AG09309 (cell line): Measurements from ENCODE around the gene ARHGAP26.

Experiments used
- DNase-seq: peaks from one replicate; pipeline ENCODE4 v3.0.0-alpha.2; 2010; ENCODE audit warnings: low read depth
- H3K4me3 ChIP-seq: 2 replicates; pipeline ENCODE4 v1.5.1; 2011; ENCODE audit warnings: mild to moderate bottlenecking, low read depth, low read length, moderate library complexity; ENCODE audit not compliant: control insufficient read depth
- TF ChIP-seq, protein P1 (sequence below): IDR thresholded peaks from 2 replicates; pipeline ENCODE4 v1.5.1; 2011; ENCODE audit warnings: mild to moderate bottlenecking, low read depth, low read length, inconsistent platforms; ENCODE audit not compliant: insufficient read depth, control insufficient read depth; ENCODE audit errors: missing control alignments

ARHGAP26 gene

DNA sequence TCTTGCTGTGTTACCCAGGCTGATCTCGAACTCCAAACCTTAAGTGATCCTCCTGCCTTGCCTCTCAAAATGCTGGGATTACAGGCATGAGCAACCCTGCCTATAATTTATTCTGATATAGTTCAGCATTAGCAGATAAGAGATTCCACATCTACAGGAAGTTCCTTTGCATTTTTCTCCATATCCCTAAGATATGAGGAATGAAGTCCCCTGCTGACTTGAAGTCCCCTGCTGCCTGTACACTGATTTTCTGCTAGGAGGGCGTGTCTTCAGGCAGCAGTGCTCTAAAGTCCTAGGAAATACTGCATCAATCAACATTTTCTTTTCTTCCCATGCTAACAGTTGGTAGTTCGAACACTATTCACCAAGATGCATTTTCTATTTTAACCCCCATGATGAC lies 105.8 kb downstream of the ARHGAP26 start:
- DNase-seq = no peak
- TF ChIP-seq, protein P1, sequence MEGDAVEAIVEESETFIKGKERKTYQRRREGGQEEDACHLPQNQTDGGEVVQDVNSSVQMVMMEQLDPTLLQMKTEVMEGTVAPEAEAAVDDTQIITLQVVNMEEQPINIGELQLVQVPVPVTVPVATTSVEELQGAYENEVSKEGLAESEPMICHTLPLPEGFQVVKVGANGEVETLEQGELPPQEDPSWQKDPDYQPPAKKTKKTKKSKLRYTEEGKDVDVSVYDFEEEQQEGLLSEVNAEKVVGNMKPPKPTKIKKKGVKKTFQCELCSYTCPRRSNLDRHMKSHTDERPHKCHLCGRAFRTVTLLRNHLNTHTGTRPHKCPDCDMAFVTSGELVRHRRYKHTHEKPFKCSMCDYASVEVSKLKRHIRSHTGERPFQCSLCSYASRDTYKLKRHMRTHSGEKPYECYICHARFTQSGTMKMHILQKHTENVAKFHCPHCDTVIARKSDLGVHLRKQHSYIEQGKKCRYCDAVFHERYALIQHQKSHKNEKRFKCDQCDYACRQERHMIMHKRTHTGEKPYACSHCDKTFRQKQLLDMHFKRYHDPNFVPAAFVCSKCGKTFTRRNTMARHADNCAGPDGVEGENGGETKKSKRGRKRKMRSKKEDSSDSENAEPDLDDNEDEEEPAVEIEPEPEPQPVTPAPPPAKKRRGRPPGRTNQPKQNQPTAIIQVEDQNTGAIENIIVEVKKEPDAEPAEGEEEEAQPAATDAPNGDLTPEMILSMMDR = no peak
- H3K4me3 ChIP-seq = no peak overlapping the region

DNA sequence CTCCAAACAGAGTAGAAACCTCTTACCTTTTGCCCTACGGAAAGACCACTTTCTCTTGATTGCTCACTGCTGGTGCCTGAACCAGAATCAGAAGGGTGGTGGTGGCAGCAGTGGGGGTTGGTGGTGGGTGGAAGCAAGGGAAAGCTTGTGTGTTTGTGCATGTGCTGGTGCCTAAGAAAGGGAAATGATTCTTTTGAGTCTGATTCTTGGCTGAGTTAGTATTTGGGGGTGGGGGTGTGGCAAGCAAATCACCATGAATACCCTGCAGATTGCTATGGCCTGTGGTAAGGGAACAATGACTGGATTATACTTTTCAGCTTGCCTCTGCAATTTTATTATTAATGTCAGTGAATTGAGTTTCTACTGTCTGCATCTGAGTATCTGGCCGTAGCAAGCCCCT lies 106.6 kb downstream of the ARHGAP26 start:
- H3K4me3 ChIP-seq = no peak overlapping the region
- no peak for DNase-seq
- TF ChIP-seq, protein P1 = no peak

DNA sequence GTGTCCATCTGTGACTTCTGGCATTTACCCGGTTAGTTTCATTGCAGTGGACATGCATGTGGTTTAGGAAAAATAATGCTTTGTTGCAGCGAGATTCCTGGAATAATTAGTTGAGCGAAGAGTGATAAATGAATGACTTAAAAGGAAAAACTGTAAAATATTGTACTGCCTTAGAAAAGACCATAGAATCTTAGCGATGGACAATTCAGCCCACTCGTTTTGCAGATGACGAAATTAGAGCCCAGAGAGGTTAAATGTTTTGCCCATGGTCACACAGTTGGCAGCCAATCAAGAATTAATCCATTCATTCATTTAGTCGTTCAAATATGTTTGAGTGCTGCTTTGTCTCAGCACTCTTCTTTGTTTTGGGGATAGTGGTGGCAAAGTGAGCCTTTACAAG lies 107.9 kb downstream of the ARHGAP26 start:
- no peak overlapping the region for H3K4me3 ChIP-seq
- TF ChIP-seq, protein P1 = no peak
- DNase-seq = no peak

DNA sequence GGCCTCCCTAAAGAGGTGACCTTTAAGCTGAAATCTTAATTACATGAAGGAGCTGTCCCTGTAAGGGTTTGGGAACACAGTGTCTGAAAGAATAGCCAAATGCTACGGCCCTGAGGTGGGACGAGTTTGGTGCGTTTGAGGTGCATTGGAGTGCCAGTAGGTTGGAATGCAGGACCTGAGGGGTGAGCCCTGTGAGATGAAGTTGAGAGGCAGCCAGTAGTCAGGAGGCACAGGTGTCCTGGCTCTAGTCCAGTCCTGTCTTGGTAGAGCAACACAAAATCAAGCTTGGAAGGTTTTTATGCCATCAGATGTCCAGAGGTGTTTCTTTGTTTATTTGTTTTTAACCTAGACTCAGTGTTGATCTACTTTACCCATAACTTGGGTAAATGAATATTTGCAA lies 108.5 kb downstream of the ARHGAP26 start:
- TF ChIP-seq, protein P1 = no peak
- H3K4me3 ChIP-seq = no peak overlapping the region
- DNase-seq = no peak

DNA sequence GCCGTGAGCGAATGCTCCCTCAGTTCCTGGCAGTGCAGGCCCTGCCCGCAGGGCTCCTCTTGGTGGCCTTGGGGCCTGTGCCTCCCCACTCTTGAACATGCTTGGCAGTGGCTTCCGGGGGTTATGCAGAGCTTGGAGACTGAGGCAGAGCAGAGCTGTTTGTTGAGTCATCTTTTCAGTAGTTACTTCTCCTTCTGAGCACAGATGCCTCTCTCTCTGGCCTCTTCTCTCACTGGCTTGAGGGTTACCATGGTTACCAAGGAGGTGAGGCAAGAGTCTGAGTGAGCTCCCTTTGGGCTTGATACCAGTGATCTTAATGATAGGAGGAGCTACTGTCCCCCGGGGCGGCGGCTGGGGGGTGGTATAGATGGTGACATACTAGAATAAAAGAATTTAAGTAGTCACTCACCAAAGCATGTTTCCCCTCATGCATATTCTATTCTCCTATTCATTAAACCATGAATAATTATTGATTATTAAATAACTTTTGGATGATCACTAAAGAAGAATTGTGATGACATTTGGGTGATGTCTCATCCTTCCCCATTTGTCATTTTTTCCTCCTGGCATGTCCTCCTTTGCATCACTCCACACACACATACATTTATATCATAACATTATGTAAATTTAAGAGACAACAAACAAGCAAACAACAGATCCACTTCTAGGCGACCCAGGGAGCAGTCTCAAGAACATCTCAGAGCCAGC lies 111.1 kb downstream of the ARHGAP26 start:
- TF ChIP-seq, protein P1 = no peak
- DNase-seq = peak; percentile 79
- H3K4me3 ChIP-seq = no peak overlapping the region

DNA sequence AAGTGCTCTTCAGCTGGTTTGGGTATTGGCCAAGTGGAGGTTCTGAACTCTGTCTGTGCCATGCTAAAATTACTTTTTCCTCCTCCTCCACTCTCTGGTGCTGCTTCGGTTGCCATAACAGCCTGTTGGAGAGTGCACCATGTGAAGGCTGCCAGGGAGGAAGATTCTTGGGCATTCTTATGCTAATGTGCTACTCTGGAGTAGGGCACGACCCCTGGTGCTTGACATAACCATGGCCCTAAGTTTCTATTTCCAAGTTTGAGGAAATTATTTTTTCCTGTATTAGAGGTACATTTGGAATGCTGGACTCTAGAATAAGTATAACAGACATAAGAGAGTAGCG lies 111.6 kb downstream of the ARHGAP26 start:
- no peak for DNase-seq
- TF ChIP-seq, protein P1 = no peak
- H3K4me3 ChIP-seq = no peak overlapping the region
